Upper lobe of left lung (tissue), 6 donors: ENCODE measurements around the gene ZNF423. TPM values are rescaled to one million over a fixed set of nuclear protein-coding genes. Genes with fewer than 3 reads are reported as not detected.

Experiments
- ATAC-seq, 2 donors: fragments of 200-7000 bp; cut with Tn5 transposase; one replicate each; pipeline ENCODE4 v1.9.1; 2022; ENCODE audit warnings: mild to moderate bottlenecking in 2 of 2, moderate library complexity in 2 of 2; ENCODE audit not compliant: low FRiP score in 2 of 2
- DNase-seq, 2 donors: peaks; one replicate each; pipeline ENCODE4 v3.0.0-alpha.2; 2019 to 2020
- H3K27ac ChIP-seq, 4 donors: fragments of 200-600 bp; sonication (generic); one replicate each; pipeline ENCODE4 v1.5.1; 2016 to 2019
- H3K27me3 ChIP-seq, 4 donors: fragments of 200-600 bp; sonication (generic); one replicate each; pipeline ENCODE4 v1.5.1; 2017 to 2019
- H3K36me3 ChIP-seq, 4 donors: fragments of 200-600 bp; sonication (generic); one replicate each; pipeline ENCODE4 v1.5.1; 2016 to 2019
- H3K4me1 ChIP-seq, 4 donors: fragments of 200-600 bp; sonication (generic); one replicate each; pipeline ENCODE4 v1.5.1; 2018 to 2019
- H3K4me3 ChIP-seq, 4 donors: fragments of 200-600 bp; sonication (generic); one replicate each; pipeline ENCODE4 v1.5.1; 2017 to 2019; ENCODE audit warnings: mild to moderate bottlenecking in 2 of 4, moderate library complexity in 1 of 4
- H3K9me3 ChIP-seq, 4 donors: fragments of 200-600 bp; sonication (generic); one replicate each; pipeline ENCODE4 v1.5.1; 2018 to 2019
- CTCF ChIP-seq, 6 experiments: fragments of 450-650 bp in 4 of 6; fragments of 200-600 bp in 2 of 6; sonication (generic) in 2 of 6; IDR thresholded peaks; one replicate each; pipeline ENCODE4 v1.5.1; 2016 to 2019; ENCODE audit warnings: antibody characterized with exemption in 6 of 6
- EP300 ChIP-seq, 4 donors: sonication (generic); formaldehyde crosslinking; IDR thresholded peaks; one replicate each; pipeline ENCODE4 v1.5.1; 2017; ENCODE audit warnings: antibody characterized with exemption in 4 of 4, control low read depth in 2 of 4
- POLR2A ChIP-seq, 4 donors: fragments of 450-650 bp; IDR thresholded peaks; one replicate each; pipeline ENCODE4 v1.5.1; 2016 to 2017; ENCODE audit warnings: antibody characterized with exemption in 4 of 4, mild to moderate bottlenecking in 2 of 4
- POLR2AphosphoS5 ChIP-seq, 2 donors: sonication (generic); formaldehyde crosslinking; IDR thresholded peaks; one replicate each; pipeline ENCODE4 v1.5.1; 2017; ENCODE audit warnings: antibody characterized with exemption in 2 of 2
- WGBS, 2 donors: methylation state at CpG; one replicate each; pipeline ENCODE4 v1.1.5; 2017 to 2018; 5-methylcytosine and 5-hydroxymethylcytosine counted together
- total RNA-seq, 6 donors: library from RNA; depleted of rRNA in 4 of 6; stranded (reverse); fragments of >200 nt in 4 of 6; gene quantifications; one replicate each; pipeline versions ENCODE4 v1.1.0 to v1.2.1, GENCODE V29; 2016 to 2021
- donor health status: DM: no; HTN: no; CAD: no; lungs with moderate emphysema.
- donor health status: DM: no; HTN: yes; CAD: no; lungs with severe emphysema.

Gene ZNF423
- total RNA-seq, 6 donors from 2014 or later: 4.1 to 11.4 (median 6.7) TPM

- DNase-seq: no peak
- H3K27me3 ChIP-seq: no peaks in the 10 kb centered on the region
- ATAC-seq: no peak
- H3K36me3 ChIP-seq: peaks cover 0 to 9% (median 0%) of the 10 kb centered on the region in 4 donors
- TF ChIP-seq POLR2A (IDR thresholded peaks at IDR 0.05) (no peak), EP300 (IDR thresholded peaks at IDR 0.05) (no peak), CTCF (IDR thresholded peaks at IDR 0.05) (no peak), POLR2AphosphoS5 (IDR thresholded peaks at IDR 0.05) (no peak)
- WGBS, 2 donors: 91 to 93% methylated on average over 4 of the region's 4 CpGs
- no peaks in the 10 kb centered on the region for H3K4me1 ChIP-seq
- H3K27ac ChIP-seq: no peak overlapping the region
- H3K4me3 ChIP-seq: no peak overlapping the region
- H3K9me3 ChIP-seq: no peaks in the 10 kb centered on the region
Measured at GRCh38 chr16:49519741-49520140, 336.2 kb downstream of the ZNF423 start.

GRCh38 chr16:49519008-49519656 is 336.8 kb downstream of the ZNF423 start:
- WGBS, 2 donors: 84 to 87% methylated on average over 7 of the region's 7 CpGs
- Histone ChIP-seq H3K4me1 (no peaks in the 10 kb centered on the region), H3K27ac (no peak overlapping the region), H3K9me3 (no peaks in the 10 kb centered on the region), H3K27me3 (no peaks in the 10 kb centered on the region), H3K4me3 (no peak overlapping the region), H3K36me3 (peaks cover 0 to 9% (median 0%) of the 10 kb centered on the region in 4 donors)
- TF ChIP-seq CTCF (IDR thresholded peaks at IDR 0.05): no peak
- no peak for TF ChIP-seq POLR2AphosphoS5 (IDR thresholded peaks at IDR 0.05)
- no peak for TF ChIP-seq EP300 (IDR thresholded peaks at IDR 0.05)
- no peak for TF ChIP-seq POLR2A (IDR thresholded peaks at IDR 0.05)
- no peak for ATAC-seq
- DNase-seq: no peak

- H3K36me3 ChIP-seq: no peaks in the 10 kb centered on the region
- no peak overlapping the region for H3K4me3 ChIP-seq
- 65 to 75% methylated on average over 7 to 8 of the region's 8 CpGs for WGBS, 2 donors
- no peak for ATAC-seq
- TF ChIP-seq EP300 (IDR thresholded peaks at IDR 0.05) (no peak), POLR2AphosphoS5 (IDR thresholded peaks at IDR 0.05) (no peak), CTCF (IDR thresholded peaks at IDR 0.05) (no peak), POLR2A (IDR thresholded peaks at IDR 0.05) (no peak)
- H3K27ac ChIP-seq: no peak overlapping the region
- no peaks in the 10 kb centered on the region for H3K4me1 ChIP-seq
- no peaks in the 10 kb centered on the region for H3K9me3 ChIP-seq
- DNase-seq: no peak
- no peaks in the 10 kb centered on the region for H3K27me3 ChIP-seq
Measured at GRCh38 chr16:49516382-49517036, 339.4 kb downstream of the ZNF423 start.

- ATAC-seq (no peak), DNase-seq (no peak)
- Histone ChIP-seq H3K4me3 (no peak overlapping the region), H3K36me3 (no peaks in the 10 kb centered on the region), H3K27me3 (no peaks in the 10 kb centered on the region), H3K9me3 (no peaks in the 10 kb centered on the region), H3K4me1 (no peaks in the 10 kb centered on the region), H3K27ac (no peak overlapping the region)
- WGBS, 2 donors: 95 to 100% methylated on average over 2 to 12 of the region's 12 CpGs
- TF ChIP-seq POLR2A (IDR thresholded peaks at IDR 0.05) (no peak), EP300 (IDR thresholded peaks at IDR 0.05) (no peak), POLR2AphosphoS5 (IDR thresholded peaks at IDR 0.05) (no peak), CTCF (IDR thresholded peaks at IDR 0.05) (no peak)
Measured at GRCh38 chr16:49515861-49516260, 340.1 kb downstream of the ZNF423 start.
